Liver (tissue), 9 donors: ENCODE results near the gene MICAL3. TPM values are rescaled to one million over a fixed set of nuclear protein-coding genes. Genes with fewer than 3 reads are reported as not detected.

Source experiments
- DNase-seq: peaks from one replicate; pipeline ENCODE4 v3.0.0-alpha.2; 2017; ENCODE audit warnings: low spot score
- H3K27ac ChIP-seq, 2 donors: one replicate each; pipeline ENCODE4 v1.7.0; 2013; ENCODE audit warnings: inconsistent platforms in 2 of 2, low read length in 2 of 2, control low read depth in 1 of 2, low read depth in 1 of 2, mild to moderate bottlenecking in 1 of 2
- H3K27me3 ChIP-seq, 4 donors: one replicate each; pipeline versions ENCODE4 v1.6.1 to v1.7.0; 2013; ENCODE audit warnings: low read length in 3 of 4, inconsistent platforms in 1 of 4, mild to moderate bottlenecking in 1 of 4, moderate library complexity in 1 of 4; ENCODE audit not compliant: control insufficient read depth in 4 of 4, insufficient read depth in 4 of 4
- H3K36me3 ChIP-seq, 4 donors: one replicate each; pipeline versions ENCODE4 v1.6.1 to v1.7.0; 2013; ENCODE audit warnings: low read length in 3 of 4, mild to moderate bottlenecking in 3 of 4, low read depth in 1 of 4, moderate library complexity in 1 of 4; ENCODE audit not compliant: control insufficient read depth in 4 of 4, insufficient read depth in 3 of 4
- H3K4me1 ChIP-seq, 4 donors: one replicate each; pipeline versions ENCODE4 v1.6.1 to v1.7.0; 2013; ENCODE audit warnings: low read length in 3 of 4, mild to moderate bottlenecking in 3 of 4, moderate library complexity in 1 of 4; ENCODE audit not compliant: control insufficient read depth in 4 of 4, insufficient read depth in 4 of 4
- H3K4me3 ChIP-seq, 3 donors: one replicate each; pipeline versions ENCODE4 v1.6.1 to v1.7.0; 2013; ENCODE audit warnings: low read length in 3 of 3, control low read depth in 1 of 3, low read depth in 1 of 3, mild to moderate bottlenecking in 1 of 3
- H3K9ac ChIP-seq, 2 donors: one replicate each; pipeline ENCODE4 v1.7.0; 2013; ENCODE audit warnings: low read length in 2 of 2, mild to moderate bottlenecking in 2 of 2, moderate library complexity in 2 of 2, control low read depth in 1 of 2, low read depth in 1 of 2
- H3K9me3 ChIP-seq, 4 donors: one replicate each; pipeline versions ENCODE4 v1.6.1 to v1.7.0; 2013; ENCODE audit warnings: low read length in 3 of 4; ENCODE audit not compliant: control insufficient read depth in 4 of 4
- EGR1 ChIP-seq, 2 donors: IDR thresholded peaks; 2 replicates each; pipeline ENCODE4 v1.6.1; 2016 to 2018; ENCODE audit warnings: antibody characterized with exemption in 2 of 2, low read depth in 2 of 2
- FOXA1 ChIP-seq: IDR thresholded peaks from 2 replicates; pipeline ENCODE4 v1.6.1; 2016; ENCODE audit warnings: antibody characterized with exemption
- FOXA2 ChIP-seq: IDR thresholded peaks from 2 replicates; pipeline ENCODE4 v1.6.1; 2016; ENCODE audit warnings: antibody characterized with exemption
- GABPA ChIP-seq, 2 donors: IDR thresholded peaks in 1 of 2; conservative IDR thresholded peaks in 1 of 2; 2 replicates each; pipeline ENCODE4 v1.6.1; 2016; ENCODE audit warnings: antibody characterized with exemption in 2 of 2, mild to moderate bottlenecking in 1 of 2, moderate library complexity in 1 of 2
- HNF4G ChIP-seq: IDR thresholded peaks from 2 replicates; pipeline ENCODE4 v1.6.1; 2016; ENCODE audit warnings: antibody characterized with exemption
- JUND ChIP-seq, 2 donors: IDR thresholded peaks; 2 replicates each; pipeline ENCODE4 v1.6.1; 2016; ENCODE audit warnings: antibody characterized with exemption in 2 of 2
- NR2F2 ChIP-seq: IDR thresholded peaks from 2 replicates; pipeline ENCODE4 v1.6.1; 2016; ENCODE audit warnings: antibody characterized with exemption
- RAD21 ChIP-seq, 2 donors: IDR thresholded peaks; 2 replicates each; pipeline ENCODE4 v1.6.1; 2016; ENCODE audit warnings: antibody characterized with exemption in 2 of 2, mild to moderate bottlenecking in 2 of 2
- RXRA ChIP-seq, 2 donors: IDR thresholded peaks; 2 replicates each; pipeline ENCODE4 v1.6.1; 2017 to 2018; ENCODE audit warnings: antibody characterized with exemption in 2 of 2, mild to moderate bottlenecking in 1 of 2
- SP1 ChIP-seq: IDR thresholded peaks from 2 replicates; pipeline ENCODE4 v1.6.1; 2018; ENCODE audit warnings: antibody characterized with exemption, mild to moderate bottlenecking
- YY1 ChIP-seq: IDR thresholded peaks from 2 replicates; pipeline ENCODE4 v1.6.1; 2016; ENCODE audit warnings: antibody characterized with exemption, mild to moderate bottlenecking
- whole genome bisulfite sequencing: extraction: QIAGEN DNeasy Blood & Tissue Kit; methylation state at CpG from one replicate; pipeline ENCODE4 v1.1.7; 2013; 5-methylcytosine and 5-hydroxymethylcytosine counted together
- polyA plus RNA-seq, 2 donors: library from polyadenylated mRNA; stranded (reverse) in 1 of 2; unstranded in 1 of 2; fragments of 200-250 nt in 1 of 2; fragments of >200 nt in 1 of 2; fragmentation: Nextera tagmentation in 1 of 2; extraction: Ambion mirVana in 1 of 2; gene quantifications; one replicate each; pipeline versions ENCODE4 v1.2.1 to v1.2.3, GENCODE V29; 2013 to 2015
- total RNA-seq, 2 donors: library from RNA; depleted of rRNA; stranded (reverse); fragments of >200 nt; gene quantifications; one replicate each; pipeline ENCODE4 v1.2.3, GENCODE V29; 2014
- TF ChIP-seq, protein P1 (sequence below): IDR thresholded peaks from 2 replicates; pipeline ENCODE4 v1.6.1; 2016; ENCODE audit warnings: antibody characterized with exemption
- TF ChIP-seq, protein P2 (sequence below): fragments of 150-350 bp; IDR thresholded peaks from 2 replicates; pipeline ENCODE4 v1.5.1; 2017; ENCODE audit warnings: improper control_type of control experiment, low read depth, low read length; ENCODE audit not compliant: missing input control
- TF ChIP-seq, protein P3 (sequence below): IDR thresholded peaks from 2 replicates; pipeline ENCODE4 v1.6.1; 2016; ENCODE audit warnings: antibody characterized with exemption
- TF ChIP-seq, protein P4 (sequence below): IDR thresholded peaks from 2 replicates; pipeline ENCODE4 v1.6.1; 2016; ENCODE audit warnings: antibody characterized with exemption, mild to moderate bottlenecking
- TF ChIP-seq, protein P5 (sequence below): IDR thresholded peaks from 2 replicates; pipeline ENCODE4 v1.6.1; 2016; ENCODE audit warnings: antibody characterized with exemption
- donor health status: healthy.
- donor health status: healthy.
- donor health status: healthy.
- donor health status: healthy.
- donor health status: healthy.

Gene MICAL3
- total and polyA plus RNA-seq, 4 donors, result 6.4 to 38.4 (median 23.4) TPM

DNA sequence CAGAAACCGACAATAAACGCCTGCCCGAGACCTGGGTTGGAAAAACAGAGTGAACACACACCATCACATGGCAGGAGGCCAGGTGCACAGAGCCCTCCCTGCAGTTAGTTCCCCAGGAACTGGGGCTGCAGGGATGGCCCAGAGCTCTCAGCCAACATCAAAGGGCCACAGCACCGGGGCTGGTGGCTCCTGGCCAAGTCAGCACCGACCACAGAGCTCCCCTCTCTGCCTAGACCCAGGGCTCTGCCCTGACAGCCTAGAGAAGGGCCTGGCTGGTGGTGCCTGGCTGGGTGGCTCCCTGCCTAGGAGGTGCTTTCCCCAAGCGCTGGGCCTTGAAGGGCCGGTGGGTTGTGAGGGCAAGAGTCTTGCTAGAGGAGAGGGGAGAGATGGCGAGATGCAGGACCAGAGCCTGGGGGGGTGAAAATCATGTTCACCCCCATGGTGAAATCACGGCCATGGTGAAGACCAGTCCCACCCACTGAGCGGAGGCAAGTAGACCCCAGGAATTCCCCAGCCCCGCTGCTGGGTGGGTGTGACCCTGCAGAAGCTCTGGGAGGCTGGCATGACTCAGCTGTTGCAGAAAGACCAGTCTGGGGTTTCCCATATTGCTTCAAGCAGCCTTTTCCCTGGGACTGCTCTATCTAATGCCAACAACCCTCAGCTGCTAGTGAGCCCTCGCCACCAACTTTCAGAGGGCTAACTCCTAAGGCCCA lies 242.9 kb downstream of the MICAL3 start:
- DNase-seq, result no peak
- no peak overlapping the region for H3K27ac ChIP-seq
- no peak overlapping the region for H3K9ac ChIP-seq
- TF ChIP-seq FOXA2, result no peak
- TF ChIP-seq HNF4G, result no peak
- no peak for TF ChIP-seq RXRA (IDR thresholded peaks at IDR 0.05)
- no peak for TF ChIP-seq EGR1 (IDR thresholded peaks at IDR 0.05; ENCODE audit: low read depth in 2 of 2)
- TF ChIP-seq SP1, result no peak
- TF ChIP-seq NR2F2, result no peak
- TF ChIP-seq RAD21 (IDR thresholded peaks at IDR 0.05), result no peak
- TF ChIP-seq JUND (IDR thresholded peaks at IDR 0.05), result no peak
- TF ChIP-seq, protein P1, sequence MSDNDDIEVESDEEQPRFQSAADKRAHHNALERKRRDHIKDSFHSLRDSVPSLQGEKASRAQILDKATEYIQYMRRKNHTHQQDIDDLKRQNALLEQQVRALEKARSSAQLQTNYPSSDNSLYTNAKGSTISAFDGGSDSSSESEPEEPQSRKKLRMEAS, result no peak
- TF ChIP-seq, protein P2, sequence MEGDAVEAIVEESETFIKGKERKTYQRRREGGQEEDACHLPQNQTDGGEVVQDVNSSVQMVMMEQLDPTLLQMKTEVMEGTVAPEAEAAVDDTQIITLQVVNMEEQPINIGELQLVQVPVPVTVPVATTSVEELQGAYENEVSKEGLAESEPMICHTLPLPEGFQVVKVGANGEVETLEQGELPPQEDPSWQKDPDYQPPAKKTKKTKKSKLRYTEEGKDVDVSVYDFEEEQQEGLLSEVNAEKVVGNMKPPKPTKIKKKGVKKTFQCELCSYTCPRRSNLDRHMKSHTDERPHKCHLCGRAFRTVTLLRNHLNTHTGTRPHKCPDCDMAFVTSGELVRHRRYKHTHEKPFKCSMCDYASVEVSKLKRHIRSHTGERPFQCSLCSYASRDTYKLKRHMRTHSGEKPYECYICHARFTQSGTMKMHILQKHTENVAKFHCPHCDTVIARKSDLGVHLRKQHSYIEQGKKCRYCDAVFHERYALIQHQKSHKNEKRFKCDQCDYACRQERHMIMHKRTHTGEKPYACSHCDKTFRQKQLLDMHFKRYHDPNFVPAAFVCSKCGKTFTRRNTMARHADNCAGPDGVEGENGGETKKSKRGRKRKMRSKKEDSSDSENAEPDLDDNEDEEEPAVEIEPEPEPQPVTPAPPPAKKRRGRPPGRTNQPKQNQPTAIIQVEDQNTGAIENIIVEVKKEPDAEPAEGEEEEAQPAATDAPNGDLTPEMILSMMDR, result no peak
- TF ChIP-seq GABPA (IDR thresholded peaks at IDR 0.05 in 1 of 2, conservative IDR thresholded peaks at IDR 0.05 in 1 of 2), result no peak
- TF ChIP-seq, protein P3, sequence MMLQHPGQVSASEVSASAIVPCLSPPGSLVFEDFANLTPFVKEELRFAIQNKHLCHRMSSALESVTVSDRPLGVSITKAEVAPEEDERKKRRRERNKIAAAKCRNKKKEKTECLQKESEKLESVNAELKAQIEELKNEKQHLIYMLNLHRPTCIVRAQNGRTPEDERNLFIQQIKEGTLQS, result no peak
- TF ChIP-seq FOXA1, result no peak
- TF ChIP-seq, protein P4, sequence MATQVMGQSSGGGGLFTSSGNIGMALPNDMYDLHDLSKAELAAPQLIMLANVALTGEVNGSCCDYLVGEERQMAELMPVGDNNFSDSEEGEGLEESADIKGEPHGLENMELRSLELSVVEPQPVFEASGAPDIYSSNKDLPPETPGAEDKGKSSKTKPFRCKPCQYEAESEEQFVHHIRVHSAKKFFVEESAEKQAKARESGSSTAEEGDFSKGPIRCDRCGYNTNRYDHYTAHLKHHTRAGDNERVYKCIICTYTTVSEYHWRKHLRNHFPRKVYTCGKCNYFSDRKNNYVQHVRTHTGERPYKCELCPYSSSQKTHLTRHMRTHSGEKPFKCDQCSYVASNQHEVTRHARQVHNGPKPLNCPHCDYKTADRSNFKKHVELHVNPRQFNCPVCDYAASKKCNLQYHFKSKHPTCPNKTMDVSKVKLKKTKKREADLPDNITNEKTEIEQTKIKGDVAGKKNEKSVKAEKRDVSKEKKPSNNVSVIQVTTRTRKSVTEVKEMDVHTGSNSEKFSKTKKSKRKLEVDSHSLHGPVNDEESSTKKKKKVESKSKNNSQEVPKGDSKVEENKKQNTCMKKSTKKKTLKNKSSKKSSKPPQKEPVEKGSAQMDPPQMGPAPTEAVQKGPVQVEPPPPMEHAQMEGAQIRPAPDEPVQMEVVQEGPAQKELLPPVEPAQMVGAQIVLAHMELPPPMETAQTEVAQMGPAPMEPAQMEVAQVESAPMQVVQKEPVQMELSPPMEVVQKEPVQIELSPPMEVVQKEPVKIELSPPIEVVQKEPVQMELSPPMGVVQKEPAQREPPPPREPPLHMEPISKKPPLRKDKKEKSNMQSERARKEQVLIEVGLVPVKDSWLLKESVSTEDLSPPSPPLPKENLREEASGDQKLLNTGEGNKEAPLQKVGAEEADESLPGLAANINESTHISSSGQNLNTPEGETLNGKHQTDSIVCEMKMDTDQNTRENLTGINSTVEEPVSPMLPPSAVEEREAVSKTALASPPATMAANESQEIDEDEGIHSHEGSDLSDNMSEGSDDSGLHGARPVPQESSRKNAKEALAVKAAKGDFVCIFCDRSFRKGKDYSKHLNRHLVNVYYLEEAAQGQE, result no peak
- H3K4me1 ChIP-seq, result peaks cover 4 to 25% (median 17%) of the 10 kb centered on the region in 4 donors
- WGBS, result 53% methylated on average over 12 of the region's 12 CpGs
- H3K36me3 ChIP-seq, result no peaks in the 10 kb centered on the region
- no peak overlapping the region for H3K4me3 ChIP-seq
- H3K27me3 ChIP-seq, result no peaks in the 10 kb centered on the region
- H3K9me3 ChIP-seq, result no peaks in the 10 kb centered on the region

DNA sequence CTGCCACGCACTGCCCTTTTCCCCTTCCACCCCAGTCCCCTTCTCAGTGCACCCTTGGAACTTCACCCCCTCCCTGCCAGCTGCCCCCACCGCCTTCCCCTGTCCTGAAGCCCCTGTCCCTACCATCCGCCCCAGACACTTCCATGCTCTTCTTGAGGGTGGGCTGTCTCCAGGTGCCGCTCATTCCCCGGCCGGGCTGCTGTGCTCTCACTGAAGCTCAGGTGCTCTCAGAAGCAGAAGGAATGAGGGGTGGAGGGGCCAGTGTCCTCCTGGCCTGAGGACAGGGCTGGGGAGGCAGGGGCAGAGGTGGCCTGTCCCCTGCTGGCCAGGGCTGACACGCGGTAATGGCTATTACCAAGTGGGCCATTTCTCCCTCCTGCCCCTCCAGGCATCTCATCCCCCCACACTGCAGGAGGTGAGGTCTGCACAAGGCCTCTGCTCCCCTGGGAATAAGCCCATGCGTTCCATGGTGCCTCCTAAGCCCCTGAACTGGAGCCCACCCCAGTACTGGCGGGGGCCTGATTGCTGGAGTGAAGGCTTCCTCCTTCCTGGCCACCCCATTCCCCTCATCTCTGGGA lies 243.5 kb downstream of the MICAL3 start:
- no peaks in the 10 kb centered on the region for H3K9me3 ChIP-seq
- no peak overlapping the region for H3K4me3 ChIP-seq
- WGBS, result 96% methylated on average over 10 of the region's 10 CpGs
- H3K36me3 ChIP-seq, result no peaks in the 10 kb centered on the region
- no peaks in the 10 kb centered on the region for H3K27me3 ChIP-seq
- H3K9ac ChIP-seq, result no peak overlapping the region
- H3K4me1 ChIP-seq, result peaks cover 2 to 23% (median 15%) of the 10 kb centered on the region in 4 donors
- no peak for DNase-seq
- no peak overlapping the region for H3K27ac ChIP-seq
- TF ChIP-seq RXRA (IDR thresholded peaks at IDR 0.05), result no peak
- TF ChIP-seq NR2F2, result no peak
- no peak for TF ChIP-seq FOXA1
- TF ChIP-seq, protein P3, result no peak
- no peak for TF ChIP-seq EGR1 (IDR thresholded peaks at IDR 0.05; ENCODE audit: low read depth in 2 of 2)
- no peak for TF ChIP-seq JUND (IDR thresholded peaks at IDR 0.05)
- TF ChIP-seq, protein P2, result no peak
- TF ChIP-seq FOXA2, result no peak
- no peak for TF ChIP-seq RAD21 (IDR thresholded peaks at IDR 0.05)
- no peak for TF ChIP-seq YY1
- TF ChIP-seq, protein P5, sequence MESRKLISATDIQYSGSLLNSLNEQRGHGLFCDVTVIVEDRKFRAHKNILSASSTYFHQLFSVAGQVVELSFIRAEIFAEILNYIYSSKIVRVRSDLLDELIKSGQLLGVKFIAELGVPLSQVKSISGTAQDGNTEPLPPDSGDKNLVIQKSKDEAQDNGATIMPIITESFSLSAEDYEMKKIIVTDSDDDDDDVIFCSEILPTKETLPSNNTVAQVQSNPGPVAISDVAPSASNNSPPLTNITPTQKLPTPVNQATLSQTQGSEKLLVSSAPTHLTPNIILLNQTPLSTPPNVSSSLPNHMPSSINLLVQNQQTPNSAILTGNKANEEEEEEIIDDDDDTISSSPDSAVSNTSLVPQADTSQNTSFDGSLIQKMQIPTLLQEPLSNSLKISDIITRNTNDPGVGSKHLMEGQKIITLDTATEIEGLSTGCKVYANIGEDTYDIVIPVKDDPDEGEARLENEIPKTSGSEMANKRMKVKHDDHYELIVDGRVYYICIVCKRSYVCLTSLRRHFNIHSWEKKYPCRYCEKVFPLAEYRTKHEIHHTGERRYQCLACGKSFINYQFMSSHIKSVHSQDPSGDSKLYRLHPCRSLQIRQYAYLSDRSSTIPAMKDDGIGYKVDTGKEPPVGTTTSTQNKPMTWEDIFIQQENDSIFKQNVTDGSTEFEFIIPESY, result no peak
